IPS-18c (cell line): ENCODE results near the gene ZNF217.
"Not testable (repeated sequence)": the region's sequence is repeated elsewhere in the genome, so short reads cannot be mapped to it uniquely, and the experiment has no call there.

Experiments
- H3K4me3 ChIP-seq: 2 replicates; pipeline ENCODE4 v1.7.0; 2013; ENCODE audit warnings: low read depth, mild to moderate bottlenecking, low read length, moderate library complexity; ENCODE audit not compliant: insufficient read depth
- H3K9me3 ChIP-seq: one replicate; pipeline ENCODE4 v1.6.1; 2013; ENCODE audit warnings: mild to moderate bottlenecking, low read length, moderate library complexity; ENCODE audit not compliant: control insufficient read depth, insufficient read depth

ZNF217 gene

DNA sequence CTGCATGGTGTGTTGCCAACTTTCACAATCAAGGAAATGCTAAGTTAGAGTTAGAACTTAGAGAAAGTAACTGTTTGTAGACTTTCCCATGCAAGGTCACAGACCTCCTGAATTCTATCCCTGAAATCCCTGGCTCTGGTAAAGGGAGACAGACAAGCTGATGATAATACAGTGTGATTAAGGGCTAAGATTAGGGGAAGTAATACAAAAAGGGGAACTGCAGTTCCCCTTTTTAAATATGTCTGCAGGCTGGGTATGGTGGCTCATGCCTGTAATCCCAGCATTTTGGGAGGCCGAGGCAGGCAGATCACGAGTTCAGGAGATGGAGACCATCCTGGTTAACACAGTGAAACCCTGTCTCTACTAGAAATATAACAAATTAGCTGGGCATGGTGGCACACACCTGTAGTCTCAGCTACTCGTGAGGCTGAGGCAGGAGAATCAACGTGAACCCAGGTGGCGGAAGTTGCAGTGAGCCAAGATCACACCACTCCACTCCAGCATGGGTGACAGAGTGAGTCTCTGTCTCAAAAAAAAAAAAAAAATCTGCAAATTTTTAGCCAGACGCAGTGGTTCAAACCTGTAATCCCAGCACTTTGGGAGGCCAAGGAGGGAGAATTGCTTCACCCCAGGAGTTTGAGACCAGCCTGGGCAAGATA lies 60.9 kb downstream of the ZNF217 start:
- H3K4me3 ChIP-seq, H3K9me3 ChIP-seq: not testable (repeated sequence)

DNA sequence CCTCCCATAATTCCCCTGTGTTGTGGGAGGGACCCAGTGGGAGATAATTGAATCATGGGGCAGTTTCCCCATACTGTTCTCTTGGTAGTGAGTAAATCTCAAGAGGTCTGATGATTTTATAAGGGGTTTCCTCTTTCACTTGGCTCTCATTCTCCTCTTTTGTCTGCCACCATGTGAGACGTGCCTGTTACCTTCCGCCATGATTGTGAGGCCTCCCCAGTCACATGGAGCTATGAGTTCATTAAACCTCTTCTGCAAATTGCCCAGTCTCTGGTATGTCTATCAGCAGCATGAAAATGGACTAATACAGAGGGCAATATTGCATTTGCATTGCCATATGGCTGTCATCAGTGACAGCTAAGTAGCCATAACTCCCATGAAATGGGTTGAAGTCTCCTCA lies 63.2 kb downstream of the ZNF217 start:
- no peak overlapping the region for H3K4me3 ChIP-seq
- H3K9me3 ChIP-seq, result no peaks in the 10 kb centered on the region

DNA sequence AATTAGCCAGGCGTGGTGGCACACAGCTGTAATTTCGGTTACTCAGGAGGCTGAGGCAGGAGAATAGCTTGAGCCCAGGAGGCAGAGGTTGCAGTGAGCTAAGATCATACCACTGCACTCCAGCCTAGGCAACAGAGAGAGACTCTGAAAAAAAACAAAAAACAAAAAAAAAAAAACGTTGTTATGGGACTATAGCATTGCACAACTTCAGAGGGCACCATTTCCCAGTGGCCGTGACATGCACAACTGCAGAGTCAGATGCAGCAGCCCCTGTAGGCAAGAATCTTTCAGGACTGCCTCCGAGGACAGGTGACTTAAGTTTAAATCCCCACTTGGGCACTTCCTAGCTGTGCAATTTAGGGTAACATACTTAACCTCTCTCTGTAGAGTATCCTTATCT lies 64.0 kb downstream of the ZNF217 start:
- Histone ChIP-seq H3K9me3 (no peaks in the 10 kb centered on the region), H3K4me3 (no peak overlapping the region)

DNA sequence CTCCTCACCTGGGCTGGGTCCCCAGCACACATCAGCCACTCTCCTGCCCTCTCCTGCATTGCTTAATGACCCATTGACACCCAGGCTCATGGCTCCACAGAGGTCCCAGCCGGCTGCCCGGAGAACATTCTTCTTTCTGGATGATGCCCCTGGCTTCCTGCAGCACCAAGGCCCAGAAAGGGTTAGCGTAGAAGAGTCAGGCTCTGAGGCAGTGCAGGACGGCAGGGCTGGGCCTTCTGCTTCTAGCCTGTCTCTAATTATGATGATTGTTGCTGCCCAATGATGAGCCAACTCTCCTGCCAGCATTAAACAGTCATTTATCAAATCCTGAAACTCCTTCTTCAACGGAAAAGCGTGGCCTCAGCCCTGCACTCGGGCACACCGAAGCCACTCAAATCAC lies 66.4 kb downstream of the ZNF217 start:
- Histone ChIP-seq H3K9me3 (no peaks in the 10 kb centered on the region), H3K4me3 (no peak overlapping the region)

DNA sequence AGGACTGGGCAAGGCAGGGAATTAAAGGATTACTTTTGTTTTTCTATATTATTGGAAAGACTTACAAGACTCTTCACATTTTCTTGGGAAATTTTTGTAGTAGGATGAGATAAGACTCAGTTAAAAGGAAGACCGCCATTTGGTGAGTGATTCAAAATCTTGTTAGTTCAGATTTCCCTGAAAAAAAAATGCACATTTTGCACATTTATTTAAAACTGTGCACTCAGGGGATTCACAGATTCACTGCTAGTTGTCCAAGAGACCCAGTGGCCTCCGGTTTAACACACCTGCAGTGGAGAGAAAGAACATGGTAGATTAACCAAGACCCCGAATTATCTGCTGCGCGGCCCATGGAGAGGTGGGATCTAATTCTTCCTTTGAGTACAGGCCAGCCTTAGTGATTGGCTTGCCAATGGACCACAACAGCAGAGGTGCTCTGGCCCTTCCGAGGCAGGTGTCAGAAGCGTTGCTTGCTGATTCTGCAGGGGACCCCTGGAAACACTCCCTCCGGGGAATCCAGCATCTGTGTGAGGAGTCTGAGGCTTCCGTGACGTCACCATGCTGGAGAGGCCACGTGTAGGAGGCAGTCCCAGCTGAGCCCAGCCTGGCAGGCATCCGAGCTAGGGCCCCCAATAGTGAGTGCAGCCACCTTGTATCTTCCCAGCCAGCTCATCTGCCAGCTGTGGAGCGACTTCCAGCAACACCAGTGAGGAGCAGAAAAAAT lies 68.9 kb downstream of the ZNF217 start:
- no peak overlapping the region for H3K4me3 ChIP-seq
- H3K9me3 ChIP-seq, result no peaks in the 10 kb centered on the region

DNA sequence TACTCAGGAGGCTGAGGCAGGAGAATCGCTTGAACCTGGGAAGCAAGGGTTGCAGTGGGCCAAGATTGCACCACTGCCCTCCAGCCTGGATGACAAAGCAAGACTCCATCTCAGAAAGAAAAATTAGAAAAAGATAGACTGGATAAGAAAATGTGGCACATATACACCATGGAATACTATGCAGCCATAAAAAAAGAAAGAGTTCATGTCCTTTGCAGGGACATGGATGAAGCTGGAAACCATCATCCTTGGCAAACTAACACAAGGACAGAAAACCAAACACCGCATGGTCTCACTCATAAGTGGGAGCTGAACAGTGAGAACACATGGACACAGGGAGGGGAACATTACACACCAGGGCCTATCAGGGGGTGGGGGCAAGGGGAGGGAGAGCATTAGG lies 70.0 kb downstream of the ZNF217 start:
- H3K4me3 ChIP-seq, H3K9me3 ChIP-seq: not testable (repeated sequence)

DNA sequence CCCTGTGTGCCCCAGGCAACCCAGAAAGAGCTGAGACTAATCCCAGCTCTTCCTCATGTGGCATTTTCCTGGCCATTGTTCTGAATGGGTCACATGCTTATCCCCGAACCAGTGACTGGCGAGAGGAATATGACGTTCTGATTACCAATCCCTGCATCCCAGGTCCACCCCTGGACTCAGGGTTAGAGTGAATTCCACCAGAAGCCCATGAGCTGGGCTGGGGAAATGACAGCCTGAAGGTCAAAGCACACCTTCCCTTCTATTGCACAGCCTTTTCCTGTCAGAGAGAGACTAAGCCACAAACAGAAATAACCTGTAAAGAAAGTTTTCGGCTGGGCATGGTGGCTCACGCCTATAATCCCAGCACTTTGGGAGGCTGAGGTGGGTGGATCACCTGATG lies 70.9 kb downstream of the ZNF217 start:
- Histone ChIP-seq H3K9me3 (no peaks in the 10 kb centered on the region), H3K4me3 (no peak overlapping the region)

DNA sequence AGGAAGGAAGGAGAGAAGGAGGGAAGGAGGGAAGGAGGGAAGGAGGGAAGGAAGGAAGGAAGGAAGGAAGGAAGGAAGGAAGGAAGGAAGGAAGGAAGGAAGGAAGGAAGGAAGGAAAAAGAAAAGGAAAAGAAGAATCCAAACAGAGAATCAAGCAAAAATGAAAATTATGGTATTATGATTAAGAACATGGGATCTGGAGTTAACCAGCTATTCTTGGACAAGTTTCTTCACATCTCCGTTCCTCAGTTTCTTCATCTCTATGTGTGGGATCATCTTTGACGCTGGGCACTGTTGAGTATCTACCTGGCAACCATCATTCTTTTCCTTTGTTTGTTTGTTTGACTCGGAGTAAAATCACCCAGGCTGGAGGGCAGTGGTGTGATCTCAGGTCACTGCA lies 71.6 kb downstream of the ZNF217 start:
- Histone ChIP-seq H3K9me3 (no peaks in the 10 kb centered on the region), H3K4me3 (no peak overlapping the region)

DNA sequence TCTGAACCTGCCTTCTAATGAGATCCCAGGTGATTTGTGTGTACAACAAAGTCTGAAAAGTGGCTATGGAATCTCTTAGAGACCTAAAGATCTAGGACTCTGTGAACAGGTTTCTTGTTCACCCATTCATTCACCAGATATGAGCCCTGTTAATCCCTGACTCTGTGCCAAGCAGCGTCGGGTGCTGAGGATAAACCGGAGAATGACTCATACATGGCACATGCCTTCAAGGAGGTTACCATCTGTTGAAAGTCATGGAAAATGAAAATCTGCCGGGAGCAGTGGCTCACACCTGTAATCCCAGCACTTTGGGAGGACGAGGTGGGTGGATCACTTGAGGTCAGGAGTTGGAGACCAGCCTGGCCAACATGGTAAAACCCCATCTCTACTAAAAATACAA lies 72.2 kb downstream of the ZNF217 start:
- H3K4me3 ChIP-seq, H3K9me3 ChIP-seq: not testable (repeated sequence)

DNA sequence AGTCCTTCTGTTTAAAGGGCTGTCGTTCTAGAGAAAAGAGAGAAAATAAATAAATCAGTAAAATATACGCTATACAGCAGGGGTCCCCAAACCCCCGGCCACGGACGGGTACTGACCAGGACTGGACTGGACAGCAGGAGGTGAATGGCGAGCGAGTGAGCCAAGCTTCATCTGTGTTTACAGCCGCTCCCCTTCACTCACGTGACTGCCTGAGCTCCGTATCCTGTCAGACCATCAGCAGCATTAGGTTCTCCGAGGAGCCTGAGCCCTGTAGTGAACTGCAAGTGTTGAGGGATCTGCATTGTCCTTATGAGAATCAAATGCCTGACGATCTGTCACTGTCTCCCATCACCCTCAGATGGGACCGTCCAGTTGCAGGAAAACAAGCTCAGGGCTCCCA lies 76.5 kb downstream of the ZNF217 start:
- Histone ChIP-seq H3K4me3 (no peak overlapping the region), H3K9me3 (no peaks in the 10 kb centered on the region)
